NCI-H2196 treated with DMSO at 0.1 percent for 48 hours (cell line): ENCODE data around the gene RAB1B.
"Not testable (repeated sequence)": the region's sequence is repeated elsewhere in the genome, so short reads cannot be mapped to it uniquely, and the experiment has no call there.

Source experiments
- DNase-seq: peaks from one replicate; lab custom pipeline; 2025; ENCODE audit not compliant: unreplicated experiment; lab: John Stamatoyannopoulos, UW

The RAB1B gene

DNA sequence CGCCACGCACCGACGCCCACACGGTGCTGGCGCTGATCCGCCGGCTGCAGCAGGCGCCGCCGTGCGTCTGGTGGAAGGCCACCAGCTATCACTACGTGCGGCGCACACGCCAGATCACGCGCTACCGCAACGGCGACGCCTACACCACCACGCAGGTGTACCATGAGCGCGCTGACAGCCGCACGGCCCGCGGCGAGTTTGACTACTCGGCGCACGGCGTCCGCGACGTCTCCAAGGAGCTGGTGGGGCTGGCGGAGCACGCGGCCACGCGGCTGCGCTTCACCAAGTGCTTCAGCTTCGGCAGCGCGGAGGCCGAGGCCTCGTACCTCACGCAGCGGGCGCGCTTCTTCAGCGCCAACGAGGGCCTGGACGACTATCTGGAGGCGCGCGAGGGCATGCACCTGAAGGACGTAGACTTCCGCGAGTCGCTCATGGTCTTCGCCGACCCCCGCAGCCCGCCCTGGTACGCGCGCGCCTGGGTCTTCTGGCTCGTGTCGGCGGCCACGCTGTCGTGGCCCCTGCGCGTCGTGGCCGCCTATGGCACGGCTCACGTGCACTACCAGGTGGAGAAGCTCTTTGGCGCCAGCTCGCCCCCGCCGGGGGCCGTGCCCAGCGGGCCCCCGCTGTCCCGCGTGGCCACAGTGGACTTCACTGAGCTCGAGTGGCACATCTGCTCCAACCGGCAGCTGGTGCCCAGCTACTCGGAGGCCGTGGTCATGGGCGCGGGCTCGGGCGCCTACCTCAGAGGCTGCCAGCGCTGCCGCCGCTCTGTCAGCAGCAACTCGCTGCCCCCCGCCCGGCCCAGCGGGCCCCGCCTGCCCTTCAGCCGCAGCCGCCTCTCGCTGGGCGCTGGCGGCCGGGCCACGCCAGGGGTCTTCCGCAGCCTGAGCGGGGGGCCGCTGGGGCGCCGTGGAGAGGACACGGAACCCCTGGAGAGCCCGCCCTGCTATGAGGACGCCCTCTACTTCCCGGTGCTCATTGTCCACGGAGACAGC lies 26.5 kb downstream of the RAB1B start:
- DNase-seq, result no peak

DNA sequence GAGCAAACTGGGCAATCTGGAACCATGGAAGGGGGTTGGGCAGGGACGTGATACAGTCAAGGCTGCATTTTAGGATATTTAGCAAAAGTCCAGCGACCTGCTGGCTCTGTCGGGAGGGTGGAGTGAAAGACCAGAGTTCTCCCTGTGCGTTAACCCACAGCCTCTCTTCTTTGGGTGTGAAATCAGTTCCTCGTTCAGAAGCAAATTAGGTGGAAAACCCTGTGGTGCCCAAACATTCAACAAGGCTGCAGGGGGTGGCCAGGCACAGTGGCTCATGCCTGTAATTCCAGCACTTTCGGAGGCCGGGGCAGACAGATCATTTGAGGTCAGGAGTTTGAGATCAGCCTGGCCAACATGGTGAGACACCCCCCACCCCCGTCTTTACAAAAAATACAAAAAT lies 29.2 kb downstream of the RAB1B start:
- DNase-seq, result no peak

DNA sequence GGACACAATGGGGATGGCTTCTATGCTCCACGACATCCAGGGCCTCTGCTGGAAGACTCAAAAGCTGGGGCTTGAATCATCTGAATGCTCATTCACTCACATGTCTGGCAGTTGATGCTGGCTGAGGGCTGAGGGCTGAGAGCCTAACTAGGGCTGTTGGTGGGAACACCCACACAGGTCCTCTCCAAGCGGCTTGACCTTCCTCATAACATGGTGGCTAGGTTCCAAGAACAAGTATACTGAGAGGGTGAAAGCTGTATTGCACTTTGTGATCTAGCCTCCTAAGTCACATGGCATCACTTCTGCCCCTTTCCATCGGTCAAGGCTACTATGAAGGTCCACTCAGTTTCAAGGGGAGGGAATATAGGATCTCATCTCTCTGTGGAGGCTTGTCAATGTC lies 30.7 kb downstream of the RAB1B start:
- no peak for DNase-seq

DNA sequence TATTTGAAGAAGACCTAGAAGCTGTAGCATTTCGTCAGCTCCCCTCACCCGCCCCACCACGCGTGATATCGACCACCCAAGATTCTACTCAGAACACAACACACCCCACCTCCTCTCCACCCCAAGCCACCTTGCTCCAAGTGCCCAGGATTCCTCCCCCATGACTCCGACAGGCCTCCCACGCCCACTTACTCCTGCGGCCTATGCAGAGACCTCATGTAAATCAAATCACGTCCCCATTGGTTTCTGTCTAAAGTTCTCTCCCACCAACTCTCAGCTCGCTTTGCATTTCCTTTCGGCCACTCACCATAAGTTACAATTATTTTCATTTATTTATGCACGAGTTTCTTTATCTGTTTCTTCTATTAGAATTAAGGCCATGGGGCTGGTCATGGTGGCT lies 34.2 kb downstream of the RAB1B start:
- no peak for DNase-seq

GRCh38 chr11:66309475-66309874 lies 41.0 kb downstream of the RAB1B start:
- no peak for DNase-seq

- DNase-seq, result no peak
Measured at GRCh38 chr11:66310324-66310723, 41.9 kb downstream of the RAB1B start.

DNA sequence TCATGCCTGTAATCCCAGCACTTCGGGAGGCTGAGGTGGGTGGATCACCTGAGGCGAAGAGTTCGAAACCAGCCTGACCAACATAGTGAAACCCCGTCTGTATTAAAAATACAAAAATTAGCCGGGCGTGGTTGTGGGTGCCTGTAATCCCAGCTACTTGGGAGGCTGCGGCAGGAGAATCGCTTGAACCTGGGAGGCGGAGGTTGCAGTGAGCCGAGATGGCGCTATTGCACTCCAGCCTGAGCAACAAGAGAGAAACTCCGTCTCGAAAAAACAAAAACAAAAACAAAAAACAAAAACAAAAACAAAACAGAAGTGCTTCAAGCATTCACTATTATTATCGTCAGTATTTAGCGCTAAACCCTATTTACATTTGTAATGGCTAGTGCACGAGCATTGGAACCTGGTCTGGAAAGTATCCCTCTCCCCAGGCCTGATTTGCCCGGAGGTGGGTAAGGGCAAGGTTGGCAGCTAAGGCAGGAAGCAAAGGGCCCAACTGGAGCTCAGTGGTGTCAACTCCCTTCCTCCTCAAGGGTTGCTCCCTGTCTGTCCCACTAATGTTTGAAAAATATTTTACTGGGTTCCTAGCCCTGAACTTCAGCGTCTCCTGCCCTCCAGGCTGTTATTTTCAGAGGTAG lies 42.5 kb downstream of the RAB1B start:
- not testable (repeated sequence) for DNase-seq

DNA sequence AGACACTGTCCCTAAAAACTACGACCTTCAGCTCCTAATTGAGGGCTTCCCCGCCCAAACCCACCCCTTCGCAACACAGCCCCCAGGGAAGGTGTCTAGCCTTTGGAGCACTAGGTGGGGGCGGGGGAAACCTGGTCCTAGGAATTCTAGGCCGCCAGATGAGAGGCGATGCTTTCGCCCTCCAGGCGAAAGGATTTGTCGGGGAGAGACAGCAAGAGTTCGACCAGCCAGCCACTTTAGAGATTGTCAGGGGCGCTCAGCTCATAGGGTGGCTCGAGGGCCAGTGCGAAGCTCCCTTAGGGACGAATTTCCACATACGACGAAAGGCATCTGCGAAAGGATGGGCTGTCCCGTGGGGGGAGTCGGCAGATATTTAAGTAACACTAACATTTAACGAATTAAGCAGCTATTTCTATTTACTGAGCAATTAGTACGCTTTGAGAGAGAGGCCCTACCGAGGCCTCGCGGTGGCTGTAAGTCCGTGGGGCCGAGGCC lies 43.1 kb downstream of the RAB1B start:
- DNase-seq, result no peak

GRCh38 chr11:66311965-66312548 lies 43.6 kb downstream of the RAB1B start:
- peak; percentile 96 for DNase-seq

- DNase-seq, result peak; percentile 94
Measured at GRCh38 chr11:66312549-66313320, 44.3 kb downstream of the RAB1B start.

- no peak for DNase-seq
Measured at GRCh38 chr11:66313321-66314185, 45.1 kb downstream of the RAB1B start.

- DNase-seq, result no peak
Measured at GRCh38 chr11:66314186-66314501, 45.7 kb downstream of the RAB1B start.

DNA sequence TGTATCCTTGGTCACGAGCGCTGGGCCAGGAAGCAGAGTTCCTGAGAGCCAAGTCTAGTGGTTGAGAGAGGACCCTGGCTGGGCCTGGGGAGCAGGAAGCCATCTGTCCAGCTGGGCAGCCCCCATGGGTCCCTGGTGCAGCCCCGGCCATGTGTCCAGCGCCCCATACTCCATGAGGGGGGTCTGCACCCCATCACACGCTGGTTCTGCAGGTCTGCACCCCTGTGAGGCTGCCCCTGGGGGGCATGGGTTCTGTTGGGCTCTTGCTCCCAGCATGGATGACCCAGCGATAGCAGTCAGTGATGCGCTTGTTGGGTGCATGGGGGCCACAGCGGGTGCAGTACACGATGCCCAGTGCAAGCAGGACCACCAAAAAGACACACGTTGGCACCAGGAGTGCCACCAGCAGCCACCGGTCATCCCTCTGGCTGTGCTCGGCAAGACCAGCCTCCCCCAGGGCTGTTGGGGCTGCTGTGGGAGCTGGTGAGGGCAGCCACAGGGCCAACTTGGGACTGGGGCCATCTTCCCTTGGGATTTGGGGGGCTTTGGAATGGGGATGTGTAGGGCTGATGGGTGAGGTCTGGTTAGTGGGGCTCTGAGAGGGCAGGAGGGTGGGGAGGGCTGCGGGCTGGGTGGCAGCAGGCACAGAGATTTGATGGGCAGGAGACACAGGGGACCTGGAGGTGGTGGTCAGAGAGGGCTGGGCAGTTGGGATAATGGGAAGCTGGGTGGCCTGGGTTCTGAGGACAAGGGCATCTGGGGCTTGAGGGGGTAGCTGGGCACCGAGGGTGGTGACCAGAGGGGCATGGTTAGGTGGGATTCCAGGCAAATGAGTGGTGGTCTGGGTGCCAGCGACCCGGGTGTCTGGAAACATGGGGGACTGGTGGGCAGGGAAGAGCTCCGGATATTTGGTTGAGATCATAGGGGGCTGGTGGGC lies 46.4 kb downstream of the RAB1B start:
- DNase-seq, result no peak

DNA sequence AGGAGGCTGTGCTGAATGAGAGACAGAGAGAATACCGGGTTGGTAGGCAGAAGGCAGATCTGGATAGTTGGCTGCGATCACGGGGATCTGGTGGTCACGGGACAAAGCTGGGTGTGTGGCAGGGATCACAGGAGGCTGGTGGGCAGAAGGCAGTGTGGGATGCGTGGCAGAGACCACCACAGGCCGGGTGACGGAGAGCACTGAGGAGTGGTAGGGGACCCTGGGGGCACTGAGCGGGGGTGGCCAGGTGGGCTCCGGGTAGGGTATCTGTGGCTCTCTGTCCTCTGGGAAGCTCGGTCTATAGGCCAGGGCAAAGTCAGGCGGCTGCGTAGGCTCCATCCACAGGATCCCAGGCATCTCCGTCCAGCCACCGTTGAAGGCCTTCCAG lies 47.1 kb downstream of the RAB1B start:
- DNase-seq, result no peak

DNA sequence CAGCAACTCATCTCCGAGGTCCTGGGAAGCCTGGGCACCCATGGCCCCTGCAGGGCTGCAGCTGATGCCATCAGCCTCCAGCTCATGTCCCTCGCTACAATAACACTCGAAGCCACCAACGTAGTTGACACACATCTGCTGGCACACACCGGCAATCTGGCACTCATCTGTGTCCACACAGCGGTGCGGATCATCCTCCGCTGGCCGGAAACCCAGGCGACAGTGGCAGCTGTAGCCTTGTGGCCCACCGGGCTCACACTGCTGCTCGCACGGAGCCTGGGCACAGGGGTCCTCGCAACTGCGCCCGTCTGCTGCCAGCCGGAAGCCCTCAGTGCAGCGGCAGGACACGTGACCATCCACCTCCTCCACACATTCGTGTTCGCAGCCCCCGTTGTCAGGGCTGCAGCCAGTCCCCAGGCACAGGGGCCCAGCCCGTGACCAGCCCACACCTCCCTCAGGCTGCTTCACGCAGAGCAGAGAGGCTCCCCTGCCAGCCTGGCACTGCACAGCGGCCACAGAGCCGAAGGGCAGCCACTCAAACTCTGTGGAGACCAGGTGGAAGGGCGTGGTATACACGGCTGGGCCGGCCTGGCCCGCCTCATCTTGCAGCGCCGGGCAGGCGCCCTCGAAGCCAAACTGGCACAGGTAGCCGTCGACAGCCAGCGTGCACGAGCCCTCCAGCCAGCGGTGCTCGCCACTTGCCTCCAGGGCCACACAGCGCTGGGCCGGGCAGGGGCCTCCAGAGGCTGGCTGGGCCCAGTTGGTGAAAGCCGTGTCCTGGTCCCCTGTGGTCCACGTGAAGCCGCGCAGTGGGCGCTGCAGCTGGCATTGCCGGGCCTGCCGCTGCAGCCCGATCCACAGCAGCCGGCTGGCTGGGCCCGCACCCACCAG lies 47.7 kb downstream of the RAB1B start:
- no peak for DNase-seq

- DNase-seq, result no peak
Measured at GRCh38 chr11:66316849-66317251, 48.4 kb downstream of the RAB1B start, which contains the start of gene CD248. TSS of gene CD248 (minus strand) at chr11:66317044. CDS start at chr11:66317027, 17 bp downstream.

DNA sequence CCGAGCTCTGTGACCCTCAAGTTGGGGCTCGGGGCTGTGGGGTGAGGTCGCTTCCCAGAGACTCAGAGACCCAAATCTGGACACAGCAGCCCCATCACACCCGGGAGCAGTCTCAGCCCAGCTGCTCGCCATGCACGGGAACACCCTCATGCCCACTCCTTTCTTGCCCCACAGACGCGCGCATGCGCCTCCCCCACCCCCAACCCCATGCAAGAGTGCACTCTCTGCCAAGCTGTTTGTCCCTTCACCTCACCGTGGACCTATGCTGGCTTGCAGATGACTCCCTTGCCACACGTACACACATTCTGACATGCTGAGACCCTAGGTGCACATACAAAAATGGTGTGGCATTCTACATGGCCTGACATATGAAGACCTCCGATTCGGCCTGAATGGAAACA lies 48.9 kb downstream of the RAB1B start:
- no peak for DNase-seq
